NCI-H2107 treated with DMSO at 0.1 percent for 48 hours (cell line): ENCODE data around the gene RTF1.

ENCODE experiments used
- DNase-seq: peaks from one replicate; lab custom pipeline; 2025; ENCODE audit not compliant: unreplicated experiment; lab: John Stamatoyannopoulos, UW

RTF1 gene

GRCh38 chr15:41484937-41485625, 68.2 kb downstream of the RTF1 start:
- no peak for DNase-seq

GRCh38 chr15:41486286-41486685, 69.4 kb downstream of the RTF1 start:
- DNase-seq: no peak

- no peak for DNase-seq
Measured at GRCh38 chr15:41487381-41487780, 70.5 kb downstream of the RTF1 start.

- DNase-seq: no peak
Measured at GRCh38 chr15:41487802-41488201, 70.9 kb downstream of the RTF1 start.

- DNase-seq: no peak
Measured at GRCh38 chr15:41489641-41490040, 72.7 kb downstream of the RTF1 start.

- no peak for DNase-seq
Measured at GRCh38 chr15:41490355-41490754, 73.5 kb downstream of the RTF1 start.

- DNase-seq: no peak
Measured at GRCh38 chr15:41491889-41492288, 75.0 kb downstream of the RTF1 start.

GRCh38 chr15:41492597-41493204, 75.8 kb downstream of the RTF1 start:
- DNase-seq: no peak

GRCh38 chr15:41493205-41493901, 76.5 kb downstream of the RTF1 start, which contains the start of gene ITPKA:
Gene ITPKA, plus strand, starts transcription at chr15:41493874. Its CDS starts 54 bp downstream, at chr15:41493928.
- no peak for DNase-seq

GRCh38 chr15:41493902-41494189, 77.0 kb downstream of the RTF1 start:
- no peak for DNase-seq

- DNase-seq: no peak
Measured at GRCh38 chr15:41494190-41494921, 77.5 kb downstream of the RTF1 start.

GRCh38 chr15:41494922-41495735, 78.2 kb downstream of the RTF1 start:
- DNase-seq: no peak

- DNase-seq: no peak
Measured at GRCh38 chr15:41495736-41496599, 79.1 kb downstream of the RTF1 start.

GRCh38 chr15:41498657-41499056, 81.8 kb downstream of the RTF1 start:
- DNase-seq: no peak

- DNase-seq: peak; percentile 43
Measured at GRCh38 chr15:41499109-41499851, 82.4 kb downstream of the RTF1 start.

GRCh38 chr15:41501191-41501917, 84.5 kb downstream of the RTF1 start:
- no peak for DNase-seq

GRCh38 chr15:41501931-41502794, 85.3 kb downstream of the RTF1 start:
- DNase-seq: no peak
